ENCODE results near the gene SUN5. TPM values are rescaled to one million over a fixed set of nuclear protein-coding genes. Genes with fewer than 3 reads are reported as not detected.

The SUN5 gene
- total RNA-seq, 2 experiments from 2014 or later = not detected

- peaks cover 6% of the 10 kb centered on the region for H3K4me1 ChIP-seq (ENCODE audit: insufficient read depth, low read length)
- peaks cover 14% of the 10 kb centered on the region for H3K4me1 Mint-ChIP-seq (ENCODE audit: low read depth)
- no peak overlapping the region for H3K27ac ChIP-seq (ENCODE audit: low read depth in 1 of 2, low read length in 2 of 2)
- H3K4me3 ChIP-seq (ENCODE audit: low read length) = no peak overlapping the region
- ATAC-seq (ENCODE audit: poor library complexity) = no peak
- no peaks in the 10 kb centered on the region for H3K27me3 Mint-ChIP-seq
- DNase-seq = no peak
- H3K4me3 Mint-ChIP-seq = no peak overlapping the region
- H3K9me3 Mint-ChIP-seq = no peaks in the 10 kb centered on the region
- POLR2A ChIA-PET = no interaction called here
- intact Hi-C loops (cut with DNase I, micrococcal nuclease) = no loop called here
- TF ChIP-seq CTCF (IDR thresholded peaks at IDR 0.05) = no peak
- CTCF ChIA-PET = no interaction called here
- no peaks in the 10 kb centered on the region for H3K36me3 ChIP-seq (ENCODE audit: insufficient read depth, low read length)
- H3K36me3 Mint-ChIP-seq (ENCODE audit: low read depth) = no peaks in the 10 kb centered on the region
- H3K27me3 ChIP-seq (ENCODE audit: control insufficient read depth in 1 of 2, insufficient read depth in 2 of 2, low read length in 2 of 2) = no peaks in the 10 kb centered on the region
- no peak overlapping the region for H3K27ac Mint-ChIP-seq
- H3K9me3 ChIP-seq (ENCODE audit: control insufficient read depth in 1 of 2, insufficient read depth in 1 of 2, low read length in 2 of 2) = no peaks in the 10 kb centered on the region
Measured at GRCh38 chr20:33013701-33014326, 9.6 kb upstream of the SUN5 start.

DNA sequence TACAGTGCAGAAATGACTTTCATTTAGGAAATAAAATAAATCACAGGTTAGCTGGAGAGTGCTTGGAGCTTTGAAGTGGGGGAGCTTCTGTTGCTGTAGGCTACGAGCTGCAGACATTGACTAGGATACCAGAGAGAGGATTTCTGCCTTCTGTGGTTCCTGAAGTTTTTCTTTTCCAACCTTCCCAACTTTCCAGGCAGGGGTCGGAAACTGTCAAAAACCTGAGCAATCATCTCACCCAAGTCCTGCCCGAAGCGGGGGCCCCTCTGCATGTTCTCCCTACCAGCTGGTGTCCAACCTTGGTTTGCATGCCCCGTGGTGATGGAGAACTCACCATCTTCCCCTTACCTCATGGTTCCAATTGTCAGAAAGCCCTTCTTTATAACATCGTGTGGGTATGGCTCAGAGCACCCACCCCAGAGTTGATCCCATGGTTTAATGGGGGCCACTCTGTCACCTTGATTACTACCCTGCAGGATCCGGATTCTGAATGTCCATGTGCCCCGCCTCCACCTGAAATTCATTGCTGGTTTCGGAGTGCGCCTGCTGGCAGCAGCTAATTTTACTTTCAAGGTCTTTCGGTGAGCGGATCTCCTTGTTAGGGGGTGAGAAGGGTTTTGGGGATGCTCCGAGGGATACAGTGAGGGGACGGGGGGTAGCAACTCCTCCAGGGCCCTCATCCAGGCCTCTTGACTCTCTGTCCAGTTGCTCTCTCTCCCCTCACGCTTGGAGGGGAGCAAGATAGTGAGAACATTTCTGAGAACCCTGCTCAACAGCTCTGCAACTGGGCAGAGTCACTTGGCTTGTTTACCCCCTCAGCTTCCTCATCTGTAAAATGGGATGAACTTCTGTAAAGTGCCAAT lies 8.3 kb upstream of the SUN5 start:
- no peaks in the 10 kb centered on the region for H3K36me3 ChIP-seq (ENCODE audit: insufficient read depth, low read length)
- CTCF ChIA-PET = no interaction called here
- H3K4me3 ChIP-seq (ENCODE audit: low read length) = no peak overlapping the region
- no peaks in the 10 kb centered on the region for H3K27me3 ChIP-seq (ENCODE audit: control insufficient read depth in 1 of 2, insufficient read depth in 2 of 2, low read length in 2 of 2)
- no peak for TF ChIP-seq CTCF (IDR thresholded peaks at IDR 0.05)
- H3K36me3 Mint-ChIP-seq (ENCODE audit: low read depth) = no peaks in the 10 kb centered on the region
- ATAC-seq (ENCODE audit: poor library complexity) (no peak), DNase-seq (no peak)
- H3K4me3 Mint-ChIP-seq = no peak overlapping the region
- no peaks in the 10 kb centered on the region for H3K9me3 ChIP-seq (ENCODE audit: control insufficient read depth in 1 of 2, insufficient read depth in 1 of 2, low read length in 2 of 2)
- POLR2A ChIA-PET = no interaction called here
- peaks cover 6% of the 10 kb centered on the region for H3K4me1 ChIP-seq (ENCODE audit: insufficient read depth, low read length)
- peaks cover 14% of the 10 kb centered on the region for H3K4me1 Mint-ChIP-seq (ENCODE audit: low read depth)
- H3K9me3 Mint-ChIP-seq = no peaks in the 10 kb centered on the region
- intact Hi-C loops (cut with DNase I, micrococcal nuclease) = no loop called here
- H3K27me3 Mint-ChIP-seq = no peaks in the 10 kb centered on the region
- H3K27ac ChIP-seq (ENCODE audit: low read depth in 1 of 2, low read length in 2 of 2) = no peak overlapping the region
- H3K27ac Mint-ChIP-seq = no peak overlapping the region

DNA sequence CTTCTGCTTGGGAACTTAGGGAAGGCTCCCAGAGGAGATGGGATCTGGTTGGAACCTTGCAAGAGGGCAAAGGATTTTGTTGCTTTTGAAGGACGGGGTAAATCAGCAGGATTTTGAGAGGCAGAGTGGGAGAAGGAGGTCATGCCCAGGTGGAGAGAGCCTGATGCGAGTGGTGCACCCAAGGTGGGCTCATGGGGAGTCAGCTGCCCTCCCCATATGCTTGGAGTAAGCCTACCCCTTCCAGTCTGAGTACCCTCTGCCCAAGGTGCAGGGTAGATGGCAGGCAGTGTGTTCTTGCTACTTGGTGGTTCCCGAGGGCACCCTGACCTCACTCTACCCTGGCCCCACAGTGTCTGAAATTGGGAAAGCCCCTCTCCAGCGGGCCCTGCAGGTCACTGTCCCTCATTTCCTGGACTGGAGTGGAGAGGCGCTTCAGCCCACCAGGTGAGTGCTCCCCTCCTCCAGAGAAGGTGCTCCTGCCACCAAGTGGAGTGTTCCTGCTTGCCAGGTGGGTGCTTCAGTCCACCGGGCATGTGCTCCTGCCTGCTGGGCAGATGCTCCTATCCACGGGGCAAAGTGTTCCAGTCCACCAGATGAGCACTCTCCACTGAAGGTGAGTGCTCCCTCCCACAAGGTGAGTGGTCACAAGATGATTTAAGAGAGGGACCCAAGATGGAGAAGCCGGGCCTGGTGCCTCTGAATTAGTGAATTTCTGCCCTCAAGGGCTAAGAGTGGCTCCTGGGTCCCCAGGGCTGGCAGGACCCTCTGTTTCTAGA lies 6.6 kb upstream of the SUN5 start:
- Mint-ChIP-seq H3K4me1 (ENCODE audit: low read depth) (peaks cover 7% of the 10 kb centered on the region), H3K27ac (no peak overlapping the region), H3K4me3 (no peak overlapping the region), H3K27me3 (no peaks in the 10 kb centered on the region), H3K36me3 (ENCODE audit: low read depth) (no peaks in the 10 kb centered on the region), H3K9me3 (no peaks in the 10 kb centered on the region)
- no peak for DNase-seq
- Histone ChIP-seq H3K36me3 (ENCODE audit: insufficient read depth, low read length) (no peaks in the 10 kb centered on the region), H3K27me3 (ENCODE audit: control insufficient read depth in 1 of 2, insufficient read depth in 2 of 2, low read length in 2 of 2) (no peaks in the 10 kb centered on the region), H3K27ac (ENCODE audit: low read depth in 1 of 2, low read length in 2 of 2) (no peak overlapping the region), H3K4me1 (ENCODE audit: insufficient read depth, low read length) (no peaks in the 10 kb centered on the region), H3K9me3 (ENCODE audit: control insufficient read depth in 1 of 2, insufficient read depth in 1 of 2, low read length in 2 of 2) (peaks cover 0 to 5% of the 10 kb centered on the region in 2 experiments), H3K4me3 (ENCODE audit: low read length) (no peak overlapping the region)
- POLR2A ChIA-PET = no interaction called here
- no peak for ATAC-seq (ENCODE audit: poor library complexity)
- no peak for TF ChIP-seq CTCF (IDR thresholded peaks at IDR 0.05)
- CTCF ChIA-PET = no interaction called here
- intact Hi-C loops (cut with DNase I, micrococcal nuclease) = no loop called here

Data from CD4-positive, alpha-beta T cell (primary cell).